ENCODE measurements around the gene IL36B.

DNA sequence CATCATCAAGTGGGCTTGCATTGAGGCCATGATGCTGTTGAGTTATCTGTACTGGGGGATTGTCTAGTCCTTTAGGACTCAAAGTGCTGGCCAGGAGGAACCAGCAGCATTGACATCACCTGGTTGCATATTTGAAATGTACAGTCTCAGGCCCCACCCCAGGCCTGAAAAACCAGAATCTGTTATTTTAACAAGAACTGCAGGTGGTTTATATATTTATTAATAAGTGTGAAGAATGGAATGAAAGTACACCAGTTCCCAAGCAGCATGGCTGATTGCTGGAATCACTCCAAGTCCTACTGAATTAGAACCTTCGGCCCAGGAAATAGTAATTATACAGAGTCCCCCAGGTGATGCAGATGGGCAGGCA, 17.9 kb upstream of the IL36B start:
- TF ChIP-seq TOX (CRISPR knock-in tag; IDR thresholded peaks at IDR 0.05; ENCODE audit: borderline replicate concordance): no peak
- no peak for TF ChIP-seq ZFP3 (CRISPR knock-in tag; IDR thresholded peaks at IDR 0.05)
- TF ChIP-seq SNAI2 (CRISPR knock-in tag; IDR thresholded peaks at IDR 0.05): no peak
- TF ChIP-seq, protein P1, sequence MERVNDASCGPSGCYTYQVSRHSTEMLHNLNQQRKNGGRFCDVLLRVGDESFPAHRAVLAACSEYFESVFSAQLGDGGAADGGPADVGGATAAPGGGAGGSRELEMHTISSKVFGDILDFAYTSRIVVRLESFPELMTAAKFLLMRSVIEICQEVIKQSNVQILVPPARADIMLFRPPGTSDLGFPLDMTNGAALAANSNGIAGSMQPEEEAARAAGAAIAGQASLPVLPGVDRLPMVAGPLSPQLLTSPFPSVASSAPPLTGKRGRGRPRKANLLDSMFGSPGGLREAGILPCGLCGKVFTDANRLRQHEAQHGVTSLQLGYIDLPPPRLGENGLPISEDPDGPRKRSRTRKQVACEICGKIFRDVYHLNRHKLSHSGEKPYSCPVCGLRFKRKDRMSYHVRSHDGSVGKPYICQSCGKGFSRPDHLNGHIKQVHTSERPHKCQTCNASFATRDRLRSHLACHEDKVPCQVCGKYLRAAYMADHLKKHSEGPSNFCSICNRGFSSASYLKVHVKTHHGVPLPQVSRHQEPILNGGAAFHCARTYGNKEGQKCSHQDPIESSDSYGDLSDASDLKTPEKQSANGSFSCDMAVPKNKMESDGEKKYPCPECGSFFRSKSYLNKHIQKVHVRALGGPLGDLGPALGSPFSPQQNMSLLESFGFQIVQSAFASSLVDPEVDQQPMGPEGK (CRISPR knock-in tag; IDR thresholded peaks at IDR 0.05; ENCODE audit: borderline replicate concordance): no peak
